22Rv1 (cell line): ENCODE results near the gene NPEPL1.
"Not testable (repeated sequence)": the region's sequence is repeated elsewhere in the genome, so short reads cannot be mapped to it uniquely, and the experiment has no call there.

ENCODE experiments used
- H3K27ac ChIP-seq: fragments of 450-650 bp; 2 replicates; pipeline ENCODE4 v1.5.1; 2017
- CTCF ChIP-seq: fragments of 450-650 bp; IDR thresholded peaks from 2 replicates; pipeline ENCODE4 v1.5.1; 2017; ENCODE audit warnings: mild to moderate bottlenecking
- ZFX ChIP-seq: fragments of 450-650 bp; IDR thresholded peaks from 2 replicates; pipeline ENCODE4 v1.6.1; 2017; ENCODE audit warnings: antibody characterized with exemption, borderline replicate concordance

The NPEPL1 gene

GRCh38 chr20:58692579-58693225, at the start of gene NPEPL1:
Gene NPEPL1 (plus strand): TSS chr20:58692800. CDS start chr20:58692901, 101 bp downstream.
- H3K27ac ChIP-seq = peak within 1 kb of the TSS; percentile 70
- peak; percentile 78 for TF ChIP-seq CTCF
- TF ChIP-seq ZFX = no peak

GRCh38 chr20:58642896-58643295, 49.7 kb upstream of the NPEPL1 start:
- not testable (repeated sequence) for H3K27ac ChIP-seq

- TF ChIP-seq ZFX = no peak
- no peak for TF ChIP-seq CTCF
- no peak overlapping the region for H3K27ac ChIP-seq
Observed at GRCh38 chr20:58645412-58645968, 47.1 kb upstream of the NPEPL1 start.

- H3K27ac ChIP-seq = no peak overlapping the region
- no peak for TF ChIP-seq ZFX
- no peak for TF ChIP-seq CTCF
Observed at GRCh38 chr20:58646257-58646656, 46.3 kb upstream of the NPEPL1 start.

- no peak overlapping the region for H3K27ac ChIP-seq
Observed at GRCh38 chr20:58646703-58647102, 45.9 kb upstream of the NPEPL1 start.

GRCh38 chr20:58647162-58647795, 45.3 kb upstream of the NPEPL1 start:
- no peak for TF ChIP-seq CTCF
- TF ChIP-seq ZFX = no peak

More at GRCh38 chr20:58646703-58647102, 45.9 kb upstream of the NPEPL1 start:
- no peak for TF ChIP-seq CTCF
- no peak for TF ChIP-seq ZFX

GRCh38 chr20:58647796-58648501, 44.7 kb upstream of the NPEPL1 start:
- no peak overlapping the region for H3K27ac ChIP-seq
- TF ChIP-seq ZFX (no peak), CTCF (no peak)

More at GRCh38 chr20:58647162-58647795, 45.3 kb upstream of the NPEPL1 start:
- no peak overlapping the region for H3K27ac ChIP-seq

- H3K27ac ChIP-seq = not testable (repeated sequence)
Observed at GRCh38 chr20:58648502-58648825, 44.1 kb upstream of the NPEPL1 start.
